ENCODE data around the gene ATR. TPM values are rescaled to one million over a fixed set of nuclear protein-coding genes. Genes with fewer than 3 reads are reported as not detected.

ATR gene
- total and polyA plus RNA-seq, 3 donors from 2014 or later: 21.8 to 42.8 (median 34.9) TPM

- Histone ChIP-seq H3K4me1 (no peaks in the 10 kb centered on the region), H3K36me3 (ENCODE audit: low read depth, missing control alignments) (no peaks in the 10 kb centered on the region), H3K27me3 (no peaks in the 10 kb centered on the region), H3K27ac (no peak overlapping the region), H3K9me3 (no peaks in the 10 kb centered on the region), H3K4me3 (no peak overlapping the region)
- WGBS, 2 donors: 93% methylated on average over 2 of the region's 2 CpGs
- no peak for DNase-seq
- intact Hi-C loops (cut with DNase I; ENCODE audit: low total_unique reads): no loop called here
- TF ChIP-seq CTCF (IDR thresholded peaks at IDR 0.05) (no peak), POLR2A (IDR thresholded peaks at IDR 0.05) (no peak)
Measured at GRCh38 chr3:142542054-142542453, 36.5 kb downstream of the ATR start.

- H3K36me3 ChIP-seq (ENCODE audit: low read depth, missing control alignments): no peaks in the 10 kb centered on the region
- H3K4me3 ChIP-seq: no peak overlapping the region
- intact Hi-C loops (cut with DNase I; ENCODE audit: low total_unique reads): no loop called here
- H3K4me1 ChIP-seq: no peaks in the 10 kb centered on the region
- H3K9me3 ChIP-seq: no peaks in the 10 kb centered on the region
- H3K27ac ChIP-seq: no peak overlapping the region
- TF ChIP-seq POLR2A (IDR thresholded peaks at IDR 0.05) (no peak), CTCF (IDR thresholded peaks at IDR 0.05) (no peak)
- DNase-seq: no peak
- WGBS, 2 donors: 89 to 98% methylated on average over 3 of the region's 3 CpGs
- H3K27me3 ChIP-seq: no peaks in the 10 kb centered on the region
Measured at GRCh38 chr3:142536519-142536918, 42.0 kb downstream of the ATR start.

- H3K4me1 ChIP-seq: no peaks in the 10 kb centered on the region
- DNase-seq: no peak
- no peak overlapping the region for H3K27ac ChIP-seq
- no peak overlapping the region for H3K4me3 ChIP-seq
- no peaks in the 10 kb centered on the region for H3K9me3 ChIP-seq
- 95 to 98% methylated on average over 2 of the region's 2 CpGs for WGBS, 2 donors
- TF ChIP-seq CTCF (IDR thresholded peaks at IDR 0.05) (no peak), POLR2A (IDR thresholded peaks at IDR 0.05) (no peak)
- H3K27me3 ChIP-seq: no peaks in the 10 kb centered on the region
- intact Hi-C loops (cut with DNase I; ENCODE audit: low total_unique reads): no loop called here
- H3K36me3 ChIP-seq (ENCODE audit: low read depth, missing control alignments): no peaks in the 10 kb centered on the region
Measured at GRCh38 chr3:142534543-142534942, 44.0 kb downstream of the ATR start.

- Histone ChIP-seq H3K36me3 (ENCODE audit: low read depth, missing control alignments) (no peaks in the 10 kb centered on the region), H3K9me3 (no peaks in the 10 kb centered on the region), H3K4me3 (no peak overlapping the region), H3K27ac (no peak overlapping the region), H3K4me1 (no peaks in the 10 kb centered on the region), H3K27me3 (no peaks in the 10 kb centered on the region)
- intact Hi-C loops (cut with DNase I; ENCODE audit: low total_unique reads): no loop called here
- 94 to 96% methylated on average over 1 of the region's 1 CpG for WGBS, 2 donors
- no peak for DNase-seq
- no peak for TF ChIP-seq POLR2A (IDR thresholded peaks at IDR 0.05)
- no peak for TF ChIP-seq CTCF (IDR thresholded peaks at IDR 0.05)
Measured at GRCh38 chr3:142530296-142530695, 48.2 kb downstream of the ATR start.

- intact Hi-C loops (cut with DNase I; ENCODE audit: low total_unique reads): no loop called here
- Histone ChIP-seq H3K27me3 (no peaks in the 10 kb centered on the region), H3K9me3 (no peaks in the 10 kb centered on the region), H3K4me3 (no peak overlapping the region), H3K27ac (no peak overlapping the region), H3K36me3 (ENCODE audit: low read depth, missing control alignments) (no peaks in the 10 kb centered on the region), H3K4me1 (no peaks in the 10 kb centered on the region)
- DNase-seq: no peak
- TF ChIP-seq CTCF (IDR thresholded peaks at IDR 0.05) (no peak), POLR2A (IDR thresholded peaks at IDR 0.05) (no peak)
- 69 to 84% methylated on average over 4 of the region's 4 CpGs for WGBS, 2 donors
Measured at GRCh38 chr3:142523921-142524566, 54.5 kb downstream of the ATR start.

Data from testis (tissue), 3 donors.